H1 (cell line): ENCODE results near the gene PPP2R2B. TPM values are rescaled to one million over a fixed set of nuclear protein-coding genes. Genes with fewer than 3 reads are reported as not detected.

ENCODE experiments used
- CTCF ChIA-PET: fragments of 300-600 bp; sonication (Branson Sonifier 250); formaldehyde crosslinking; loops from one replicate; lab custom pipeline; 2021; ENCODE audit not compliant: partially characterized antibody; lab: Charles Lee
- POLR2A ChIA-PET: fragments of 300-600 bp; sonication (Branson Sonifier 250); formaldehyde crosslinking; loops from one replicate; lab custom pipeline; 2021; ENCODE audit warnings: inconsistent platforms; ENCODE audit not compliant: partially characterized antibody; lab: Charles Lee
- DNase-seq, 2 experiments: peaks; one replicate each; pipeline versions ENCODE4 v3.0.0 to v3.0.0-alpha.2; 2010 to 2022; ENCODE audit warnings: low spot score in 2 of 2, low read depth in 1 of 2, mixed read lengths in 1 of 2
- FAIRE-seq: peaks from 2 replicates; lab custom pipeline; 2011; peaks lifted over from hg19 to GRCh38; lab: Jason Lieb, UNC
- H2AFZ ChIP-seq: 2 replicates; pipeline ENCODE4 v1.8.1; 2012; ENCODE audit warnings: low read length, inconsistent platforms
- H2AK5ac ChIP-seq: 2 replicates; pipeline ENCODE4 v1.6.1; 2013; ENCODE audit warnings: low read depth, low read length
- H2BK120ac ChIP-seq: replicated peaks from 2 replicates; pipeline ENCODE3; 2013; ENCODE audit warnings: low read depth, low read length, inconsistent platforms
- H2BK12ac ChIP-seq: 2 replicates; pipeline ENCODE4 v1.6.1; 2013; ENCODE audit warnings: low read depth, low read length
- H2BK15ac ChIP-seq: 2 replicates; pipeline ENCODE4 v1.6.1; 2013; ENCODE audit warnings: low read length
- H2BK20ac ChIP-seq: 2 replicates; pipeline ENCODE4 v1.6.1; 2013; ENCODE audit warnings: low read length
- H2BK5ac ChIP-seq: 2 replicates; pipeline ENCODE4 v1.6.1; 2013; ENCODE audit warnings: low read depth, low read length
- H3K14ac ChIP-seq: 2 replicates; pipeline ENCODE4 v1.6.1; 2013; ENCODE audit warnings: inconsistent platforms; ENCODE audit not compliant: insufficient read length
- H3K18ac ChIP-seq: 2 replicates; pipeline ENCODE4 v1.6.1; 2013; ENCODE audit warnings: low read length; ENCODE audit errors: extremely low read depth
- H3K23ac ChIP-seq: 2 replicates; pipeline ENCODE4 v1.6.1; 2013; ENCODE audit warnings: inconsistent platforms; ENCODE audit not compliant: insufficient read length
- H3K23me2 ChIP-seq: 2 replicates; pipeline ENCODE4 v1.6.1; 2013; ENCODE audit warnings: low read depth, low read length
- H3K27ac ChIP-seq: 2 replicates; pipeline ENCODE4 v1.6.1; 2011; ENCODE audit warnings: low read depth, low read length, inconsistent platforms
- H3K27me3 ChIP-seq, 4 experiments: replicated peaks in 1 of 4; 1 replicate in 1 of 4; 2 replicates in 3 of 4; pipeline versions ENCODE4 v1.6.1 to v1.8.1; 2011 to 2013; ENCODE audit warnings: low read length in 3 of 4, mild to moderate bottlenecking in 3 of 4, inconsistent platforms in 2 of 4, mixed read lengths in 2 of 4, moderate library complexity in 1 of 4; ENCODE audit not compliant: control insufficient read depth in 3 of 4, insufficient read depth in 3 of 4; ENCODE audit errors: extremely low read depth in 1 of 4
- H3K36me3 ChIP-seq, 4 experiments: 2 replicates each; pipeline versions ENCODE4 v1.6.1 to v1.8.1; 2011 to 2013; ENCODE audit warnings: mild to moderate bottlenecking in 4 of 4, low read length in 3 of 4, moderate library complexity in 2 of 4, control low read depth in 1 of 4, inconsistent platforms in 1 of 4; ENCODE audit not compliant: insufficient read depth in 4 of 4, control insufficient read depth in 2 of 4
- H3K4ac ChIP-seq: replicated peaks from 2 replicates; pipeline ENCODE3; 2013; ENCODE audit warnings: low read length, low read depth, mixed read lengths, inconsistent platforms; ENCODE audit not compliant: insufficient read length
- H3K4me1 ChIP-seq, 4 experiments: replicated peaks in 1 of 4; 1 replicate in 1 of 4; 2 replicates in 3 of 4; pipeline versions ENCODE4 v1.6.1 to v1.8.1; 2011 to 2013; ENCODE audit warnings: low read length in 3 of 4, inconsistent platforms in 2 of 4, mixed read lengths in 1 of 4; ENCODE audit not compliant: insufficient read depth in 4 of 4, control insufficient read depth in 3 of 4
- H3K4me2 ChIP-seq, 2 experiments: 2 replicates each; pipeline versions ENCODE4 v1.6.1 to v1.8.1; 2011 to 2013; ENCODE audit warnings: low read depth in 2 of 2, low read length in 2 of 2, control low read depth in 1 of 2, inconsistent platforms in 1 of 2, mild to moderate bottlenecking in 1 of 2; ENCODE audit not compliant: insufficient read depth in 1 of 2
- H3K4me3 ChIP-seq, 4 experiments: fragments of 200-600, 300-600 bp in 1 of 4; sonication (generic), shearing (Covaris generic), sonication (Bioruptor Twin) in 1 of 4; 2 replicates each; pipeline versions ENCODE4 v1.5.1 to v1.8.1; 2011 to 2016; ENCODE audit warnings: low read length in 4 of 4, low read depth in 3 of 4, control low read depth in 2 of 4, inconsistent platforms in 2 of 4, mild to moderate bottlenecking in 2 of 4, mixed read lengths in 1 of 4, moderate library complexity in 1 of 4; ENCODE audit not compliant: insufficient read depth in 2 of 4; ENCODE audit errors: extremely low read depth in 1 of 4
- H3K56ac ChIP-seq: replicated peaks from 2 replicates; pipeline ENCODE3; 2013; ENCODE audit warnings: low read depth, mild to moderate bottlenecking, mixed read lengths, low read length, inconsistent platforms; ENCODE audit not compliant: insufficient read length
- H3K79me1 ChIP-seq: 2 replicates; pipeline ENCODE4 v1.6.1; 2013; ENCODE audit warnings: low read depth, low read length, control low read depth
- H3K79me2 ChIP-seq, 2 experiments: 2 replicates each; pipeline versions ENCODE4 v1.6.1 to v1.8.1; 2012 to 2013; ENCODE audit warnings: low read length in 2 of 2, mild to moderate bottlenecking in 2 of 2, inconsistent platforms in 1 of 2; ENCODE audit not compliant: insufficient read depth in 2 of 2, control insufficient read depth in 1 of 2
- H3K9ac ChIP-seq, 4 experiments: replicated peaks in 1 of 4; 1 replicate in 1 of 4; 2 replicates in 3 of 4; pipeline versions ENCODE4 v1.6.1 to v1.8.1; 2011 to 2013; ENCODE audit warnings: low read depth in 3 of 4, low read length in 3 of 4, control low read depth in 2 of 4, mild to moderate bottlenecking in 2 of 4, moderate library complexity in 2 of 4, inconsistent platforms in 1 of 4; ENCODE audit errors: extremely low read depth in 1 of 4
- H3K9me3 ChIP-seq, 2 experiments: 2 replicates each; pipeline versions ENCODE4 v1.6.1 to v1.8.1; 2012 to 2013; ENCODE audit warnings: mild to moderate bottlenecking in 2 of 2, moderate library complexity in 2 of 2, control low read depth in 1 of 2, inconsistent platforms in 1 of 2, low read depth in 1 of 2, low read length in 1 of 2, mixed read lengths in 1 of 2; ENCODE audit not compliant: insufficient read depth in 2 of 2
- H4K20me1 ChIP-seq, 2 experiments: replicated peaks in 1 of 2; 2 replicates each; pipeline versions ENCODE3 to v1.8.1; 2011 to 2013; ENCODE audit warnings: inconsistent platforms in 2 of 2, low read length in 2 of 2, mild to moderate bottlenecking in 1 of 2; ENCODE audit not compliant: insufficient read depth in 2 of 2, control insufficient read depth in 1 of 2
- H4K5ac ChIP-seq: 2 replicates; pipeline ENCODE4 v1.6.1; 2013; ENCODE audit warnings: low read length, low read depth, mixed read lengths, inconsistent platforms; ENCODE audit not compliant: insufficient read length
- H4K8ac ChIP-seq: 2 replicates; pipeline ENCODE4 v1.8.0; 2013; ENCODE audit warnings: mild to moderate bottlenecking, moderate library complexity, low read length, inconsistent platforms; ENCODE audit not compliant: insufficient read depth; ENCODE audit errors: extremely low read depth
- H4K91ac ChIP-seq: replicated peaks from 2 replicates; pipeline ENCODE3; 2013; ENCODE audit warnings: low read length, mixed read lengths, inconsistent platforms; ENCODE audit not compliant: insufficient read length
- BACH1 ChIP-seq: IDR thresholded peaks from 2 replicates; pipeline ENCODE4 v1.6.1; 2012; ENCODE audit warnings: low read length, improper control_type of control experiment
- WGBS, 2 experiments: shearing (Covaris generic) in 1 of 2; methylation state at CpG; one replicate each; pipeline versions ENCODE4 v1.1.6 to v1.1.7; 2013 to 2015; ENCODE audit warnings: low lambda C conversion rate in 2 of 2, mixed read lengths in 2 of 2, inconsistent platforms in 1 of 2, low coverage in 1 of 2, missing lambda C conversion rate in 1 of 2; ENCODE audit not compliant: insufficient replicate concordance in 2 of 2, insufficient coverage in 1 of 2, insufficient read length in 1 of 2; ENCODE audit errors: extremely low coverage in 1 of 2, missing lambda C conversion rate in 1 of 2; 5-methylcytosine and 5-hydroxymethylcytosine counted together
- polyA plus RNA-seq, 7 experiments: library from polyadenylated mRNA; depleted of rRNA in 3 of 7; stranded (reverse) in 5 of 7; unstranded in 2 of 7; fragments of >200 nt in 5 of 7; fragments of 200-250 nt in 2 of 7; gene quantifications; 1 replicate in 5 of 7; 2 replicates in 1 of 7; 4 replicates in 1 of 7; pipeline versions ENCODE4 v1.2.1 to v1.2.3, GENCODE V29; 2011 to 2013; ENCODE audit warnings: missing spikeins in 2 of 7, mixed read lengths in 2 of 7
- total RNA-seq: library from RNA; stranded (reverse); fragmentation: NEBNext Ultra II Directional; extraction: Animal tissue kit (Norgen Biotek cat#: 25700); gene quantifications from 2 replicates; pipeline ENCODE4 v1.2.1, GENCODE V29; 2021

The PPP2R2B gene
- total and polyA plus RNA-seq, 2 of the 8 experiments (the other 6 are each of a cell fraction or from before 2014, with no cell fraction given): 21.1 to 37.1 TPM

GRCh38 chr5:146642410-146642809 lies 236.1 kb downstream of the PPP2R2B start:
- 96% methylated on average over 3 of the region's 3 CpGs; no CpG with 5 or more reads in 1 of the 2 experiments for WGBS, 2 experiments
- H4K91ac ChIP-seq: no peak overlapping the region
- H3K4me2 ChIP-seq: no peak overlapping the region
- no peak overlapping the region for H3K4ac ChIP-seq
- ChIA-PET POLR2A (no interaction called here), CTCF (interaction anchor here (1.1 to 3.2 kb wide), 4 partner anchors 18 to 546 kb away, joined by 3 to 16 read pairs (median 4); no protein-coding TSS in a partner anchor)
- no peaks in the 10 kb centered on the region for H3K36me3 ChIP-seq
- H2AK5ac ChIP-seq: no peak overlapping the region
- H3K56ac ChIP-seq: no peak overlapping the region
- peaks cover 0 to 4% (median 1%) of the 10 kb centered on the region in 4 experiments; a peak in 3 of 7 replicates for H3K4me1 ChIP-seq
- H3K9me3 ChIP-seq: no peaks in the 10 kb centered on the region
- H2BK5ac ChIP-seq: no peak overlapping the region
- H2BK15ac ChIP-seq: no peak overlapping the region
- no peak overlapping the region for H2AFZ ChIP-seq
- no peaks in the 10 kb centered on the region for H4K20me1 ChIP-seq
- no peak for FAIRE-seq
- no peak overlapping the region for H4K5ac ChIP-seq
- H4K8ac ChIP-seq: no peak overlapping the region
- DNase-seq: no peak
- H3K79me2 ChIP-seq: no peaks in the 10 kb centered on the region
- H3K27me3 ChIP-seq: no peaks in the 10 kb centered on the region
- no peak overlapping the region for H3K9ac ChIP-seq
- no peak overlapping the region for H3K14ac ChIP-seq
- H3K4me3 ChIP-seq: no peak overlapping the region
- H3K23me2 ChIP-seq: no peaks in the 10 kb centered on the region
- no peaks in the 10 kb centered on the region for H3K79me1 ChIP-seq
- H3K18ac ChIP-seq: no peak overlapping the region
- no peak overlapping the region for H3K27ac ChIP-seq
- H2BK12ac ChIP-seq: no peak overlapping the region
- H3K23ac ChIP-seq: no peak overlapping the region
- H2BK120ac ChIP-seq: no peak overlapping the region
- no peak overlapping the region for H2BK20ac ChIP-seq
- TF ChIP-seq BACH1: no peak
